Hepatocyte (in vitro differentiated cells): ENCODE data around the gene FUT1. TPM values are rescaled to one million over a fixed set of nuclear protein-coding genes. Genes with fewer than 3 reads are reported as not detected.
A peak's percentile ranks its signal among the peaks of the same experiment; 100 is the strongest.

Experiments
- DNase-seq: peaks from one replicate; pipeline ENCODE4 v3.0.0-alpha.2; 2016; ENCODE audit warnings: low spot score
- H2AFZ ChIP-seq: fragments of 200-600 bp; sonication (generic); 2 replicates; pipeline ENCODE4 v1.6.0; 2016; ENCODE audit warnings: antibody characterized with exemption, mild to moderate bottlenecking
- H3K27ac ChIP-seq: fragments of 200-600 bp; sonication (generic); 2 replicates; pipeline ENCODE4 v1.5.1; 2016; ENCODE audit warnings: mild to moderate bottlenecking
- H3K27me3 ChIP-seq: fragments of 200-600 bp; sonication (generic); 2 replicates; pipeline ENCODE4 v1.6.1; 2016
- H3K36me3 ChIP-seq: fragments of 200-600 bp; sonication (generic); replicated peaks from 2 replicates; pipeline ENCODE4 v1.5.1; 2016; ENCODE audit warnings: low read depth; ENCODE audit not compliant: insufficient read depth
- H3K4me1 ChIP-seq: fragments of 200-600 bp; sonication (generic); 2 replicates; pipeline ENCODE4 v1.5.1; 2016; ENCODE audit warnings: mild to moderate bottlenecking, moderate library complexity; ENCODE audit not compliant: insufficient read depth
- H3K4me2 ChIP-seq: fragments of 200-600 bp; sonication (generic); 2 replicates; pipeline ENCODE4 v1.6.0; 2016
- H3K4me3 ChIP-seq: fragments of 200-600 bp; sonication (generic); 2 replicates; pipeline ENCODE4 v1.5.1; 2016; ENCODE audit warnings: mild to moderate bottlenecking
- H3K79me2 ChIP-seq: fragments of 200-600 bp; sonication (generic); 2 replicates; pipeline ENCODE4 v1.6.0; 2017; ENCODE audit warnings: mild to moderate bottlenecking
- H3K9me2 ChIP-seq: fragments of 200-600 bp; sonication (generic); replicated peaks from 2 replicates; pipeline ENCODE4 v1.6.0; 2017; ENCODE audit warnings: mild to moderate bottlenecking; ENCODE audit not compliant: insufficient read depth
- H3K9me3 ChIP-seq: fragments of 200-600 bp; sonication (generic); 2 replicates; pipeline ENCODE4 v1.5.1; 2016; ENCODE audit warnings: low read depth, mild to moderate bottlenecking
- H4K20me1 ChIP-seq: fragments of 200-600 bp; sonication (generic); 2 replicates; pipeline ENCODE4 v1.6.0; 2016; ENCODE audit warnings: mild to moderate bottlenecking; ENCODE audit not compliant: insufficient read depth, poor library complexity, severe bottlenecking
- EZH2 ChIP-seq: fragments of 200-600 bp; sonication (generic); IDR thresholded peaks from 2 replicates; pipeline ENCODE4 v1.6.1; 2016; ENCODE audit warnings: antibody characterized with exemption, mild to moderate bottlenecking, borderline replicate concordance
- EZH2phosphoT487 ChIP-seq: fragments of 200-600 bp; sonication (generic); IDR thresholded peaks from one replicate; pipeline ENCODE4 v1.6.1; 2018; ENCODE audit warnings: antibody characterized with exemption, mild to moderate bottlenecking, low read depth, moderate library complexity; ENCODE audit not compliant: unreplicated experiment, severe bottlenecking
- WGBS: methylation state at CpG from one replicate; pipeline ENCODE4 v1.1.6; 2016; ENCODE audit warnings: low lambda C conversion rate; ENCODE audit errors: missing lambda C conversion rate; 5-methylcytosine and 5-hydroxymethylcytosine counted together
- polyA plus RNA-seq: library from polyadenylated mRNA; unstranded; fragments of >200 nt; fragmentation: Nextera tagmentation; extraction: Ambion mirVana; gene quantifications from 2 replicates; pipeline ENCODE4 v1.2.1, GENCODE V29; 2016
- total RNA-seq: library from RNA; depleted of rRNA; stranded (reverse); fragments of >200 nt; gene quantifications from 2 replicates; pipeline ENCODE4 v1.2.3, GENCODE V29; 2014
- TF ChIP-seq, protein P1 (sequence below): fragments of 200-600 bp; sonication (generic); IDR thresholded peaks from 2 replicates; pipeline ENCODE4 v1.5.1; 2016; ENCODE audit warnings: antibody characterized with exemption, mild to moderate bottlenecking; ENCODE audit not compliant: poor library complexity

FUT1 gene
- total and polyA plus RNA-seq, 2 experiments from 2014 or later = 2.4 to 4.3 TPM

GRCh38 chr19:48738557-48739403 is 13.7 kb downstream of the FUT1 start:
- Histone ChIP-seq H2AFZ (peak overlapping the region; percentile 86), H3K9me2 (no peaks in the 10 kb centered on the region), H3K9me3 (no peaks in the 10 kb centered on the region), H3K4me3 (peak overlapping the region; percentile 79), H3K27ac (peak overlapping the region; percentile 70), H3K4me1 (peaks cover 9% of the 10 kb centered on the region), H3K79me2 (no peaks in the 10 kb centered on the region), H3K36me3 (no peaks in the 10 kb centered on the region), H3K4me2 (peak overlapping the region; percentile 99), H3K27me3 (peaks cover 10% of the 10 kb centered on the region), H4K20me1 (no peaks in the 10 kb centered on the region)
- no peak for TF ChIP-seq EZH2phosphoT487
- TF ChIP-seq, protein P1, sequence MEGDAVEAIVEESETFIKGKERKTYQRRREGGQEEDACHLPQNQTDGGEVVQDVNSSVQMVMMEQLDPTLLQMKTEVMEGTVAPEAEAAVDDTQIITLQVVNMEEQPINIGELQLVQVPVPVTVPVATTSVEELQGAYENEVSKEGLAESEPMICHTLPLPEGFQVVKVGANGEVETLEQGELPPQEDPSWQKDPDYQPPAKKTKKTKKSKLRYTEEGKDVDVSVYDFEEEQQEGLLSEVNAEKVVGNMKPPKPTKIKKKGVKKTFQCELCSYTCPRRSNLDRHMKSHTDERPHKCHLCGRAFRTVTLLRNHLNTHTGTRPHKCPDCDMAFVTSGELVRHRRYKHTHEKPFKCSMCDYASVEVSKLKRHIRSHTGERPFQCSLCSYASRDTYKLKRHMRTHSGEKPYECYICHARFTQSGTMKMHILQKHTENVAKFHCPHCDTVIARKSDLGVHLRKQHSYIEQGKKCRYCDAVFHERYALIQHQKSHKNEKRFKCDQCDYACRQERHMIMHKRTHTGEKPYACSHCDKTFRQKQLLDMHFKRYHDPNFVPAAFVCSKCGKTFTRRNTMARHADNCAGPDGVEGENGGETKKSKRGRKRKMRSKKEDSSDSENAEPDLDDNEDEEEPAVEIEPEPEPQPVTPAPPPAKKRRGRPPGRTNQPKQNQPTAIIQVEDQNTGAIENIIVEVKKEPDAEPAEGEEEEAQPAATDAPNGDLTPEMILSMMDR = peak; percentile 31
- TF ChIP-seq EZH2 = no peak
- DNase-seq = peak; percentile 98
- WGBS = 3% methylated on average over 69 of the region's 96 CpGs

DNA sequence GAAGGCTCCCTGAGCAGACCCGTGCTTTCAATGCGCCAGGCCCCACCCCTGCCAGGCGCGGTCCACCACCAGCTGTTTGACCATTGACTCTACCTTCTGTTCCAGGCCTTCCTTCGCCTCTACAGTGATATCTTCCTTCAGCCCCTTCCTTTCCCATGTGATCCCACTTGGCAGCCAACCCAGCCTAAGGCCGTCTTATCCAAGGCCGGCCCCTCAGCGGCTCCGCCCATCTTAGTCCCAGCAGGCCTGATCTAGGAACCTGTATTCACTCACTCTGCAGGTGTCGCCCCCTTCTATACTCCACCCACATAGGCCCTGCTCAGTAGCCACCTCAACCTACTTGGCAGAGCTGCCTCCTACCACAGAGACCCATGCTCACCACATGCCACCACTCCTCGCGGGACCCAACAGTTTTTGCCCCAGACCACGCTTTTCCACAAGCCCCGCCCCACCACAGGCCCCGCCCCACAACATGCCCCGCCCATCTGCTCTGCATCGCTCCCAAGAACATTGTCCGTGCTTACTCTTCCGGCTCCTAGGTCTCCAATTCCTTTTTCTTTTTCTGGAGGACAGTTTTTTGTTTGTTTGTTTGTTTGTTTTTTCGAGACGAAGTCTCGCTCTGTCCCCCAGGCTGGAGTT is 15.0 kb downstream of the FUT1 start:
- no peak overlapping the region for H3K4me2 ChIP-seq
- H3K36me3 ChIP-seq = no peaks in the 10 kb centered on the region
- no peaks in the 10 kb centered on the region for H4K20me1 ChIP-seq
- DNase-seq = no peak
- H3K9me2 ChIP-seq = no peaks in the 10 kb centered on the region
- H3K79me2 ChIP-seq = no peaks in the 10 kb centered on the region
- no peak overlapping the region for H3K27ac ChIP-seq
- H3K9me3 ChIP-seq = no peaks in the 10 kb centered on the region
- WGBS = 73% methylated on average over 22 of the region's 22 CpGs
- H3K4me3 ChIP-seq = no peak overlapping the region
- no peak overlapping the region for H2AFZ ChIP-seq
- no peak for TF ChIP-seq EZH2phosphoT487
- TF ChIP-seq EZH2 = no peak
- TF ChIP-seq, protein P1 = no peak
- peaks cover 10% of the 10 kb centered on the region for H3K27me3 ChIP-seq
- H3K4me1 ChIP-seq = peaks cover 9% of the 10 kb centered on the region

DNA sequence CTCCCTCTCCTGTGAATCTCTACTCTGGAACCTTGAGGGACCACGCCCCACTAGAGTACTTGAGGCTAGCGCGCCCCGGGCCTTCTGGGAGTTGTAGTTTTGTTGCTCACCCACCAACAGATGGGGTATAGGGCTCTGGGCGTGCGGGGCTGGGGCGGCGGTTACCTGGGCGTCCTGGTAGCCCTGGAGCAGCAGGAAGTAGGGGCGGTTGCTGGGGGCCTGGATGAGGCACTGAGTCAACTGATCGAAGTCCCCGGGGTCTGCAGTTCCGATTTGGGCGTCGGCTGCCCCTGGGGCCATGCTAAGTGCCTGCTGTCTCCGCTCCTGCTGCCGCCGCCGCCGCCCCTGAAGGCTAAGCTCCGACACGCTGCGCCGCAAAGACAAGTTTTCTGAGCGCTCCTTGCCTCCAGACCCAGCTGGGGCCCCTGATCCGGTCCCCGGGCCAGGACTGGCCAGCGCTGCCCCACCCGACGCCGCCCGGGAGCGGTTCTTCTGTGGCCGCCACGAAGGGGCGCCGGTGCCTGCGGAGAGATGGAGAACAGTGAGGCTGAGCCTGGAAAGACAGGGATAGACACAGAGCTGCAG is 17.3 kb downstream of the FUT1 start:
- no peak for TF ChIP-seq EZH2phosphoT487
- TF ChIP-seq, protein P1 = peak; percentile 22
- no peak for TF ChIP-seq EZH2

More for the DNA sequence above, 17.3 kb downstream of the FUT1 start:
- Histone ChIP-seq H3K4me1 (peaks cover 9% of the 10 kb centered on the region), H3K36me3 (no peaks in the 10 kb centered on the region), H3K9me2 (no peaks in the 10 kb centered on the region), H2AFZ (peak overlapping the region; percentile 80), H4K20me1 (no peaks in the 10 kb centered on the region), H3K27me3 (peaks cover 7% of the 10 kb centered on the region), H3K4me3 (peak overlapping the region; percentile 18), H3K4me2 (peak overlapping the region; percentile 92), H3K79me2 (no peaks in the 10 kb centered on the region), H3K9me3 (no peaks in the 10 kb centered on the region), H3K27ac (peak overlapping the region; percentile 68)
- 3% methylated on average over 34 of the region's 38 CpGs for WGBS
- peak; percentile 88 for DNase-seq
